Measurements from ENCODE around the gene OLFML2A. TPM values are rescaled to one million over a fixed set of nuclear protein-coding genes. Genes with fewer than 3 reads are reported as not detected.

The OLFML2A gene
- total and polyA plus RNA-seq, 3 experiments from 2014 or later: not detected

GRCh38 chr9:124814164-124814535 lies 37.2 kb downstream of the OLFML2A start:
- H3K27me3 Mint-ChIP-seq: peaks cover 4 to 17% of the 10 kb centered on the region in 2 donors
- Histone ChIP-seq H3K9me3 (ENCODE audit: low read length) (no peaks in the 10 kb centered on the region), H3K27ac (ENCODE audit: low read depth, low read length) (no peak overlapping the region), H3K4me3 (ENCODE audit: low read length) (no peak overlapping the region), H3K36me3 (ENCODE audit: insufficient read depth, low read length) (no peaks in the 10 kb centered on the region), H3K4me1 (ENCODE audit: insufficient read depth, low read length) (no peaks in the 10 kb centered on the region), H3K27me3 (ENCODE audit: insufficient read depth, low read length, poor library complexity, severe bottlenecking) (no peaks in the 10 kb centered on the region)
- POLR2A ChIA-PET: no interaction called here
- CTCF ChIA-PET: no interaction called here
- no peak overlapping the region for H3K4me3 Mint-ChIP-seq
- no peaks in the 10 kb centered on the region for H3K9me3 Mint-ChIP-seq
- no peak overlapping the region for H3K27ac Mint-ChIP-seq
- H3K4me1 Mint-ChIP-seq: no peaks in the 10 kb centered on the region
- no peak for DNase-seq
- H3K36me3 Mint-ChIP-seq: no peaks in the 10 kb centered on the region

- Histone ChIP-seq H3K9me3 (ENCODE audit: low read length) (no peaks in the 10 kb centered on the region), H3K36me3 (ENCODE audit: insufficient read depth, low read length) (no peaks in the 10 kb centered on the region), H3K4me3 (ENCODE audit: low read length) (no peak overlapping the region), H3K27ac (ENCODE audit: low read depth, low read length) (no peak overlapping the region), H3K27me3 (ENCODE audit: insufficient read depth, low read length, poor library complexity, severe bottlenecking) (no peaks in the 10 kb centered on the region), H3K4me1 (ENCODE audit: insufficient read depth, low read length) (no peaks in the 10 kb centered on the region)
- peaks cover 4 to 23% of the 10 kb centered on the region in 2 donors for H3K27me3 Mint-ChIP-seq
- H3K27ac Mint-ChIP-seq: no peak overlapping the region
- no peaks in the 10 kb centered on the region for H3K36me3 Mint-ChIP-seq
- H3K4me3 Mint-ChIP-seq: no peak overlapping the region
- no peaks in the 10 kb centered on the region for H3K9me3 Mint-ChIP-seq
- POLR2A ChIA-PET: no interaction called here
- no peak for DNase-seq
- CTCF ChIA-PET: no interaction called here
- H3K4me1 Mint-ChIP-seq: no peaks in the 10 kb centered on the region
Observed at GRCh38 chr9:124815601-124816000, 38.7 kb downstream of the OLFML2A start.

DNA sequence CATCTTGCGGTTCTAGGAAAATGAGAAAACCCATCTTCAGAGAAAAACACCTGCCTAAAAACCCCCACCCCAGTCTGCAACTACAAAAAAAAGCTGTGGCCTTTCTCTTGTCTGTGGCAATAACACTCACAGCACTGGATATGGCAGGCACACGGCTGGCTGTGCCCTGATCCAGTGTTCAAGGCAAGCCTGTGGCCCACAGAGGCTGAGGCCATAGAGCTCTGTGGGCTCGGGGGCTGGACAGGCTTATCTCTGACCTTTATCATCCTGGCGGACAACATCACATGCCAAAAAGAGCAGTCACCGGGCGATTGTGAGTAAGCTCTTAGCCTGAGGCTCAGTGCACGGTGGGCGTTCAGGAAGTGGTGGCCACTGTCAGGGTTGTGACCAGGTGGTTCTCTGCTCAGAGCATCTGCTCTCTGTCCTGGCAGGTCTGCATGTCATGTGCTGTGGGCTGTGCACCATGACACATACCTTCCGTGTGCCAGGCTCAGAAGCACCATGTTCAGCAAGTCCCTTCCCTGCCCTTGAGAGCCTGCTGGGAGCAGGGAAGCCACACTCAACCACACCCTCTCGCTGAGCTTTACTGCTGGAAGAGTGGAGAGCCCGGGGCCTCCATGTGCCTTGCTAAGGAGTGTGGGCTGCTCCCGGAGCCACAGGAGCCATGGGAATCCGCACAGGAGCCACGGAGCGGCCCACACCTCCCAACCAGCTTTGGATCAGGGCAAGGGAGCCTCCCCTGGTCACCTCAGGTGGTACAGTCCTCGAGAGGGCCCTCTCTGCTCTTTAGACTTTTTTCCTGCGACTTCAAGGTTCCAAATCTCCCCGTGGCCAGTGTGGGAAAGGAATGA lies 41.7 kb downstream of the OLFML2A start:
- H3K27ac Mint-ChIP-seq: no peak overlapping the region
- no peak for DNase-seq
- no peaks in the 10 kb centered on the region for H3K36me3 Mint-ChIP-seq
- no peaks in the 10 kb centered on the region for H3K9me3 Mint-ChIP-seq
- POLR2A ChIA-PET: no interaction called here
- H3K4me3 Mint-ChIP-seq: no peak overlapping the region
- CTCF ChIA-PET: interaction anchor here (1.3 to 1.4 kb wide), 2 partner anchors 22 to 34 kb away, joined by 3 read pairs; partner anchors contain the start of gene WDR38
- Histone ChIP-seq H3K27ac (ENCODE audit: low read depth, low read length) (peak overlapping the region; percentile 31), H3K36me3 (ENCODE audit: insufficient read depth, low read length) (no peaks in the 10 kb centered on the region), H3K27me3 (ENCODE audit: insufficient read depth, low read length, poor library complexity, severe bottlenecking) (no peaks in the 10 kb centered on the region), H3K4me3 (ENCODE audit: low read length) (no peak overlapping the region), H3K9me3 (ENCODE audit: low read length) (no peaks in the 10 kb centered on the region), H3K4me1 (ENCODE audit: insufficient read depth, low read length) (no peaks in the 10 kb centered on the region)
- H3K4me1 Mint-ChIP-seq: no peaks in the 10 kb centered on the region
- peaks cover 4 to 38% of the 10 kb centered on the region in 2 donors for H3K27me3 Mint-ChIP-seq

- Mint-ChIP-seq H3K4me1 (no peaks in the 10 kb centered on the region), H3K36me3 (no peaks in the 10 kb centered on the region), H3K9me3 (no peaks in the 10 kb centered on the region), H3K27me3 (peaks cover 0 to 38% of the 10 kb centered on the region in 2 donors), H3K27ac (no peak overlapping the region), H3K4me3 (no peak overlapping the region)
- Histone ChIP-seq H3K4me1 (ENCODE audit: insufficient read depth, low read length) (no peaks in the 10 kb centered on the region), H3K9me3 (ENCODE audit: low read length) (no peaks in the 10 kb centered on the region), H3K4me3 (ENCODE audit: low read length) (no peak overlapping the region), H3K36me3 (ENCODE audit: insufficient read depth, low read length) (no peaks in the 10 kb centered on the region), H3K27ac (ENCODE audit: low read depth, low read length) (no peak overlapping the region), H3K27me3 (ENCODE audit: insufficient read depth, low read length, poor library complexity, severe bottlenecking) (no peaks in the 10 kb centered on the region)
- CTCF ChIA-PET: no interaction called here
- no peak for DNase-seq
- POLR2A ChIA-PET: no interaction called here
Observed at GRCh38 chr9:124820698-124821623, 44.0 kb downstream of the OLFML2A start.

- no peak for DNase-seq
- H3K27me3 Mint-ChIP-seq: peaks cover 0 to 6% of the 10 kb centered on the region in 2 donors
Observed at GRCh38 chr9:124828489-124829333, 51.8 kb downstream of the OLFML2A start.

GRCh38 chr9:124829334-124829669 lies 52.4 kb downstream of the OLFML2A start:
- Histone ChIP-seq H3K4me3 (ENCODE audit: low read length) (no peak overlapping the region), H3K9me3 (ENCODE audit: low read length) (no peaks in the 10 kb centered on the region), H3K36me3 (ENCODE audit: insufficient read depth, low read length) (no peaks in the 10 kb centered on the region), H3K27ac (ENCODE audit: low read depth, low read length) (no peak overlapping the region), H3K27me3 (ENCODE audit: insufficient read depth, low read length, poor library complexity, severe bottlenecking) (no peaks in the 10 kb centered on the region), H3K4me1 (ENCODE audit: insufficient read depth, low read length) (no peaks in the 10 kb centered on the region)
- Mint-ChIP-seq H3K4me1 (no peaks in the 10 kb centered on the region), H3K36me3 (no peaks in the 10 kb centered on the region), H3K27me3 (peaks cover 0 to 6% of the 10 kb centered on the region in 2 donors), H3K9me3 (peaks cover 0 to 2% (median 0%) of the 10 kb centered on the region in 5 donors), H3K27ac (no peak overlapping the region), H3K4me3 (no peak overlapping the region)
- DNase-seq: no peak
- ChIA-PET CTCF (no interaction called here), POLR2A (no interaction called here)

More at GRCh38 chr9:124828489-124829333, 51.8 kb downstream of the OLFML2A start:
- Mint-ChIP-seq H3K4me3 (no peak overlapping the region), H3K4me1 (no peaks in the 10 kb centered on the region), H3K36me3 (no peaks in the 10 kb centered on the region), H3K27ac (no peak overlapping the region), H3K9me3 (peaks cover 0 to 2% (median 0%) of the 10 kb centered on the region in 5 donors)
- POLR2A ChIA-PET: no interaction called here
- Histone ChIP-seq H3K36me3 (ENCODE audit: insufficient read depth, low read length) (no peaks in the 10 kb centered on the region), H3K4me3 (ENCODE audit: low read length) (no peak overlapping the region), H3K27ac (ENCODE audit: low read depth, low read length) (no peak overlapping the region), H3K4me1 (ENCODE audit: insufficient read depth, low read length) (no peaks in the 10 kb centered on the region), H3K27me3 (ENCODE audit: insufficient read depth, low read length, poor library complexity, severe bottlenecking) (no peaks in the 10 kb centered on the region), H3K9me3 (ENCODE audit: low read length) (no peaks in the 10 kb centered on the region)
- CTCF ChIA-PET: no interaction called here

- Histone ChIP-seq H3K27ac (ENCODE audit: low read depth, low read length) (no peak overlapping the region), H3K27me3 (ENCODE audit: insufficient read depth, low read length, poor library complexity, severe bottlenecking) (no peaks in the 10 kb centered on the region), H3K9me3 (ENCODE audit: low read length) (no peaks in the 10 kb centered on the region), H3K4me1 (ENCODE audit: insufficient read depth, low read length) (no peaks in the 10 kb centered on the region), H3K36me3 (ENCODE audit: insufficient read depth, low read length) (no peaks in the 10 kb centered on the region), H3K4me3 (ENCODE audit: low read length) (no peak overlapping the region)
- no peak for DNase-seq
- POLR2A ChIA-PET: no interaction called here
- CTCF ChIA-PET: interaction anchor here (3.2 kb wide), 1 partner anchor 23 kb away, joined by 8 read pairs; the partner anchor contains the start of gene WDR38
- peaks cover 0 to 2% (median 0%) of the 10 kb centered on the region in 5 donors for H3K9me3 Mint-ChIP-seq
- no peaks in the 10 kb centered on the region for H3K36me3 Mint-ChIP-seq
- no peak overlapping the region for H3K27ac Mint-ChIP-seq
- H3K4me3 Mint-ChIP-seq: no peak overlapping the region
- peaks cover 0 to 10% of the 10 kb centered on the region in 2 donors for H3K27me3 Mint-ChIP-seq
- H3K4me1 Mint-ChIP-seq: no peaks in the 10 kb centered on the region
Observed at GRCh38 chr9:124830593-124830992, 53.7 kb downstream of the OLFML2A start.

Measured in CD8-positive, alpha-beta memory T cell (primary cell).